Keratinocyte (primary cell): ENCODE measurements around the gene SERPIND1. TPM values are rescaled to one million over a fixed set of nuclear protein-coding genes. Genes with fewer than 3 reads are reported as not detected.

ENCODE experiments used
- DNase-seq: peaks from one replicate; pipeline ENCODE4 v3.0.0-alpha.2; 2011; ENCODE audit warnings: low read depth, missing footprints, low spot score
- FAIRE-seq: peaks from 2 replicates; lab custom pipeline; 2011; peaks lifted over from hg19 to GRCh38; lab: Jason Lieb, UNC
- H2AFZ ChIP-seq: 2 replicates; pipeline ENCODE4 v1.6.0; 2012; ENCODE audit warnings: low read length, control low read depth, inconsistent platforms; ENCODE audit not compliant: control insufficient read depth
- H3K27ac ChIP-seq: 2 replicates; pipeline ENCODE4 v1.5.1; 2011; ENCODE audit warnings: low read length; ENCODE audit not compliant: control insufficient read depth, insufficient read depth
- H3K27me3 ChIP-seq: 3 replicates; pipeline ENCODE4 v1.6.0; 2011; ENCODE audit warnings: low read length; ENCODE audit not compliant: control insufficient read depth, insufficient read depth; ENCODE audit errors: extremely low read depth
- H3K36me3 ChIP-seq, 2 experiments: 2 replicates in 1 of 2; 3 replicates in 1 of 2; pipeline ENCODE4 v1.5.1; 2011; ENCODE audit warnings: low read length in 2 of 2, mild to moderate bottlenecking in 1 of 2; ENCODE audit not compliant: control insufficient read depth in 2 of 2, insufficient read depth in 2 of 2; ENCODE audit errors: extremely low read depth in 1 of 2
- H3K4me1 ChIP-seq: 3 replicates; pipeline ENCODE4 v1.5.1; 2011; ENCODE audit warnings: low read length; ENCODE audit not compliant: control insufficient read depth, insufficient read depth; ENCODE audit errors: extremely low read depth
- H3K4me2 ChIP-seq: 3 replicates; pipeline ENCODE4 v1.6.0; 2011; ENCODE audit warnings: low read depth, low read length; ENCODE audit not compliant: control insufficient read depth, insufficient read depth; ENCODE audit errors: extremely low read depth
- H3K4me3 ChIP-seq, 3 experiments: fragments of 200-600 bp in 1 of 3; sonication (generic) in 1 of 3; 2 replicates in 2 of 3; 3 replicates in 1 of 3; pipeline ENCODE4 v1.5.1; 2011 to 2016; ENCODE audit warnings: low read length in 3 of 3, mild to moderate bottlenecking in 3 of 3, control low read depth in 2 of 3, inconsistent platforms in 1 of 3, low read depth in 1 of 3, mixed read lengths in 1 of 3, mixed run types in 1 of 3, moderate library complexity in 1 of 3; ENCODE audit not compliant: control insufficient read depth in 2 of 3, insufficient read depth in 2 of 3; ENCODE audit errors: extremely low read depth in 1 of 3
- H3K79me2 ChIP-seq: 2 replicates; pipeline ENCODE4 v1.6.0; 2012; ENCODE audit warnings: low read length; ENCODE audit not compliant: control insufficient read depth, insufficient read depth
- H3K9ac ChIP-seq: 3 replicates; pipeline ENCODE4 v1.6.0; 2011; ENCODE audit warnings: low read length; ENCODE audit not compliant: control insufficient read depth, insufficient read depth; ENCODE audit errors: extremely low read depth
- H3K9me1 ChIP-seq: 3 replicates; pipeline ENCODE4 v1.6.0; 2011; ENCODE audit warnings: low read length; ENCODE audit not compliant: control insufficient read depth, insufficient read depth; ENCODE audit errors: extremely low read depth
- H3K9me3 ChIP-seq: 2 replicates; pipeline ENCODE4 v1.5.1; 2012; ENCODE audit warnings: low read depth, low read length; ENCODE audit not compliant: control insufficient read depth
- H4K20me1 ChIP-seq: 3 replicates; pipeline ENCODE4 v1.6.0; 2011; ENCODE audit warnings: low read length; ENCODE audit not compliant: control insufficient read depth, insufficient read depth; ENCODE audit errors: extremely low read depth
- EZH2 ChIP-seq: IDR thresholded peaks from one replicate; pipeline ENCODE4 v1.6.1; 2012; ENCODE audit warnings: inconsistent platforms, mild to moderate bottlenecking, low read length, moderate library complexity
- dilution Hi-C: fragments of 300-500 bp; cut with MboI; formaldehyde crosslinking; loops from one replicate; pipeline ENCODE4 v1.7.0; 2020; ENCODE audit warnings: low sequenced_read_pairs; ENCODE audit not compliant: extremely low pct_ligation_motif_present
- polyA plus RNA-seq, 5 experiments: library from polyadenylated mRNA; depleted of rRNA in 3 of 5; stranded (reverse) in 3 of 5; stranded (forward) in 1 of 5; unstranded in 1 of 5; fragments of >200 nt; gene quantifications; 1 replicate in 1 of 5; 2 replicates in 3 of 5; 3 replicates in 1 of 5; pipeline versions ENCODE4 v1.2.1 to v1.2.3, GENCODE V29; 2011 to 2012; ENCODE audit warnings: missing spikeins in 2 of 5, low read depth in 1 of 5, low replicate concordance in 1 of 5
- TF ChIP-seq, protein P1 (sequence below), 3 experiments: IDR thresholded peaks in 1 of 3; conservative IDR thresholded peaks in 1 of 3; optimal IDR thresholded peaks in 1 of 3; 2 replicates in 2 of 3; 3 replicates in 1 of 3; pipeline versions ENCODE3 to v1.5.1; 2011; ENCODE audit warnings: low read length in 3 of 3, mild to moderate bottlenecking in 3 of 3, moderate library complexity in 2 of 3, control low read depth in 1 of 3, inconsistent platforms in 1 of 3; ENCODE audit not compliant: insufficient read depth in 2 of 3; ENCODE audit errors: extremely low read depth in 1 of 3

Gene SERPIND1
- polyA plus RNA-seq, 1 donor (not counting 4 experiments of a cell fraction or from before 2014, with no cell fraction given) = not detected

DNA sequence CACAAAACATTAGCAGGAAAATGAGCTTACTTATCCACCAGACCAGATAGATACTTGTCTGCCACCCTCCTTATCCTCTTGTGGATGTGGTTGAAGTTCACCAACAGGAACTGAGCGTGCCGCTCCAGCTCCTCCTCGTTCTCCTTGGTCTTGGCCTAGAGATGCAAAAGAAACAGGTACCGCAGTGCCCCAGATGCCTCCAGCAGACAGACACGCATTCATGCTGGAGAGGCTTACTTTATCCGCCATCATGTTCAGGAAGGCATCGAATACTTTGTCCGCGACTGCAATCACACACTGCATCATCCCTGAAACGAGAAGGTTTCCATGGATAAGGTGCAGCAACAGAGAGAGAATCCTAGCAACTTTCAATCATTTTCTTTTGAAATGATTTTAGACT, 21.0 kb upstream of the SERPIND1 start:
- Histone ChIP-seq H3K9ac (no peak overlapping the region), H3K4me2 (no peak overlapping the region), H3K27ac (no peak overlapping the region), H3K27me3 (no peaks in the 10 kb centered on the region), H4K20me1 (peaks cover 10% of the 10 kb centered on the region), H3K4me3 (no peak overlapping the region), H3K36me3 (peaks cover 2 to 4% of the 10 kb centered on the region in 2 experiments), H3K4me1 (no peaks in the 10 kb centered on the region), H2AFZ (no peak overlapping the region), H3K9me1 (peaks cover 3% of the 10 kb centered on the region), H3K9me3 (no peaks in the 10 kb centered on the region), H3K79me2 (no peaks in the 10 kb centered on the region)
- TF ChIP-seq, protein P1, sequence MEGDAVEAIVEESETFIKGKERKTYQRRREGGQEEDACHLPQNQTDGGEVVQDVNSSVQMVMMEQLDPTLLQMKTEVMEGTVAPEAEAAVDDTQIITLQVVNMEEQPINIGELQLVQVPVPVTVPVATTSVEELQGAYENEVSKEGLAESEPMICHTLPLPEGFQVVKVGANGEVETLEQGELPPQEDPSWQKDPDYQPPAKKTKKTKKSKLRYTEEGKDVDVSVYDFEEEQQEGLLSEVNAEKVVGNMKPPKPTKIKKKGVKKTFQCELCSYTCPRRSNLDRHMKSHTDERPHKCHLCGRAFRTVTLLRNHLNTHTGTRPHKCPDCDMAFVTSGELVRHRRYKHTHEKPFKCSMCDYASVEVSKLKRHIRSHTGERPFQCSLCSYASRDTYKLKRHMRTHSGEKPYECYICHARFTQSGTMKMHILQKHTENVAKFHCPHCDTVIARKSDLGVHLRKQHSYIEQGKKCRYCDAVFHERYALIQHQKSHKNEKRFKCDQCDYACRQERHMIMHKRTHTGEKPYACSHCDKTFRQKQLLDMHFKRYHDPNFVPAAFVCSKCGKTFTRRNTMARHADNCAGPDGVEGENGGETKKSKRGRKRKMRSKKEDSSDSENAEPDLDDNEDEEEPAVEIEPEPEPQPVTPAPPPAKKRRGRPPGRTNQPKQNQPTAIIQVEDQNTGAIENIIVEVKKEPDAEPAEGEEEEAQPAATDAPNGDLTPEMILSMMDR (optimal IDR thresholded peaks at IDR 0.05 in 1 of 3, IDR thresholded peaks at IDR 0.05 in 1 of 3, conservative IDR thresholded peaks at IDR 0.05 in 1 of 3; ENCODE audit: extremely low read depth in 1 of 3, insufficient read depth in 2 of 3, low read length in 3 of 3) = no peak
- TF ChIP-seq EZH2 = no peak
- no peak for DNase-seq
- FAIRE-seq = no peak
- dilution Hi-C loops = no loop called here

GRCh38 chr22:20756846-20757245, 17.1 kb upstream of the SERPIND1 start:
- H3K4me1 ChIP-seq = no peaks in the 10 kb centered on the region
- no peaks in the 10 kb centered on the region for H3K27me3 ChIP-seq
- H3K4me2 ChIP-seq = no peak overlapping the region
- H4K20me1 ChIP-seq = no peaks in the 10 kb centered on the region
- no peak for DNase-seq
- H2AFZ ChIP-seq = no peak overlapping the region
- H3K4me3 ChIP-seq = no peak overlapping the region
- TF ChIP-seq EZH2 = no peak
- TF ChIP-seq, protein P1 (optimal IDR thresholded peaks at IDR 0.05 in 1 of 3, IDR thresholded peaks at IDR 0.05 in 1 of 3, conservative IDR thresholded peaks at IDR 0.05 in 1 of 3; ENCODE audit: extremely low read depth in 1 of 3, insufficient read depth in 2 of 3, low read length in 3 of 3) = no peak
- no peaks in the 10 kb centered on the region for H3K79me2 ChIP-seq
- peaks cover 0 to 3% of the 10 kb centered on the region in 2 experiments for H3K36me3 ChIP-seq
- no peak overlapping the region for H3K9ac ChIP-seq
- FAIRE-seq = no peak
- dilution Hi-C loops = no loop called here
- H3K9me1 ChIP-seq = no peaks in the 10 kb centered on the region
- no peak overlapping the region for H3K27ac ChIP-seq
- no peaks in the 10 kb centered on the region for H3K9me3 ChIP-seq
